Loucy (cell line): ENCODE measurements around the gene ANO5.

Source experiments
- EZH2phosphoT487 ChIP-seq: fragments of 200-600 bp; IDR thresholded peaks from 2 replicates; pipeline ENCODE4 v1.6.1; 2018; ENCODE audit warnings: antibody characterized with exemption, mild to moderate bottlenecking, moderate library complexity, borderline replicate concordance
- TF ChIP-seq, protein P1 (sequence below): fragments of 200-600 bp; sonication (generic); conservative IDR thresholded peaks from 2 replicates; pipeline ENCODE4 v1.5.1; 2014; ENCODE audit warnings: mild to moderate bottlenecking, antibody characterized with exemption, low read length

DNA sequence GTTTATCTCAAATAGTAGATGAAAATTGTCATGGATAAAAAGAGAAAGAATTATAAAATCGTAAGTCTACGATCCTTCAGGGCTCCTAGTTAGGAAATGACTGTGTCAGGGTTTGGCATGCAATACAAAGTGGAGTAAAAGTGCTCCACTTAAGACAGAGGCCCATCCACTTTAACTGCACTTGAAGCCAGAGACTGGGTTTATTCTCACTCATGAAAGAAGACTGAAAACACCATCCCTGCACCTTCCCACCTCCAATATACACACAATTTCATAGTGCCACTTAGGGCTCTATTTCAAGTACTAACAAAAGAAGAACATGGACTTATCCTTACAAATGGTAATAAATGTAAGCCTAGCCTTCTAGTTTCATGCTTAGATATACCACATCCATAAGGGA is 70.7 kb downstream of the ANO5 start:
- TF ChIP-seq, protein P1, sequence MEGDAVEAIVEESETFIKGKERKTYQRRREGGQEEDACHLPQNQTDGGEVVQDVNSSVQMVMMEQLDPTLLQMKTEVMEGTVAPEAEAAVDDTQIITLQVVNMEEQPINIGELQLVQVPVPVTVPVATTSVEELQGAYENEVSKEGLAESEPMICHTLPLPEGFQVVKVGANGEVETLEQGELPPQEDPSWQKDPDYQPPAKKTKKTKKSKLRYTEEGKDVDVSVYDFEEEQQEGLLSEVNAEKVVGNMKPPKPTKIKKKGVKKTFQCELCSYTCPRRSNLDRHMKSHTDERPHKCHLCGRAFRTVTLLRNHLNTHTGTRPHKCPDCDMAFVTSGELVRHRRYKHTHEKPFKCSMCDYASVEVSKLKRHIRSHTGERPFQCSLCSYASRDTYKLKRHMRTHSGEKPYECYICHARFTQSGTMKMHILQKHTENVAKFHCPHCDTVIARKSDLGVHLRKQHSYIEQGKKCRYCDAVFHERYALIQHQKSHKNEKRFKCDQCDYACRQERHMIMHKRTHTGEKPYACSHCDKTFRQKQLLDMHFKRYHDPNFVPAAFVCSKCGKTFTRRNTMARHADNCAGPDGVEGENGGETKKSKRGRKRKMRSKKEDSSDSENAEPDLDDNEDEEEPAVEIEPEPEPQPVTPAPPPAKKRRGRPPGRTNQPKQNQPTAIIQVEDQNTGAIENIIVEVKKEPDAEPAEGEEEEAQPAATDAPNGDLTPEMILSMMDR = no peak
- no peak for TF ChIP-seq EZH2phosphoT487
